ENCODE measurements around the gene UTP11. TPM values are rescaled to one million over a fixed set of nuclear protein-coding genes. Genes with fewer than 3 reads are reported as not detected.
"Not testable (repeated sequence)": the region's sequence is repeated elsewhere in the genome, so short reads cannot be mapped to it uniquely, and the experiment has no call there.

UTP11 gene, protein sequence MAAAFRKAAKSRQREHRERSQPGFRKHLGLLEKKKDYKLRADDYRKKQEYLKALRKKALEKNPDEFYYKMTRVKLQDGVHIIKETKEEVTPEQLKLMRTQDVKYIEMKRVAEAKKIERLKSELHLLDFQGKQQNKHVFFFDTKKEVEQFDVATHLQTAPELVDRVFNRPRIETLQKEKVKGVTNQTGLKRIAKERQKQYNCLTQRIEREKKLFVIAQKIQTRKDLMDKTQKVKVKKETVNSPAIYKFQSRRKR
- 22.1 and 26.1 TPM in 2 replicates for total RNA-seq (2014; rRNA removed; shearing (Covaris generic))

- peak; percentile 99 for DNase-seq (ENCODE audit: low spot score)
These were observed at the start of gene UTP11 for GRCh38 chr1:38012363-38013226. Gene UTP11, plus strand, starts transcription at chr1:38012734. Its CDS starts 69 bp downstream, at chr1:38012803.

DNA sequence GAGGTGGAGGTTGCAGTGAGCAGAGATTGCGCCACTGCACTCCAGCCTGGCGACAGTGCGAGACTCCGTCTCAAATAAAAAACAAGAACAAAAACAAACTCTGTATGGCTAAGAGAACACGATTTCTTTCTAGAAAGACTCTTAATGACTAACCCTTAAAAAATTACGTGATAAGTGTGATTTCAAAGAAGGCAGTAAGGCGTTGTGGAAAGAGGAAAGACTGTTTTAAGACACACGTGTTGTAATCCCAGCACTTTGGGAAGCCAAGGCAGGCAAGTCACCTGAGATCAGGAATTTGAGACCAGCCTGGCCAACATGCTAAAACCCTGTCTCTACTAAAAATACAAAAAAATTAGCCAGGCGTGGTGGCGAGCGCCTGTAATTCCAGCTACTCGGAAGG is 48.4 kb upstream of the UTP11 start:
- not testable (repeated sequence) for DNase-seq (ENCODE audit: low spot score)

GRCh38 chr1:37965301-37965700 is 47.2 kb upstream of the UTP11 start:
- DNase-seq (ENCODE audit: low spot score), result no peak

DNA sequence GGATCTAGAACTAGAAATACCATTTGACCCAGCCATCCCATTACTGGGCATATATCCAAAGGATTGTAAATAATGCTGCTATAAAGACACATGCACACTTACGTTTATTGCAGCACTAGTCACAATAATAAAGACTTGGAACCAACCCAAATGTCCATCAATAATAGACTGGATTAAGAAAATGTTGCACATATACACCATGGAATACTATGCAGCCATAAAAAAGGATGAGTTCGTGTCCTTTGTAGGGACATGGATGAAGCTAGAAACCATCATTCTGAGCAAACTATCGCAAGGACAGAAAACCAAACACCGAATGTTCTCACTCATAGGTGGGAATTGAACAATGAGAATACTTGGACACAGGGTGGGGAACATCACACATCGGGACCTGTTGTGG is 38.9 kb upstream of the UTP11 start:
- DNase-seq (ENCODE audit: low spot score), result not testable (repeated sequence)

- no peak for DNase-seq (ENCODE audit: low spot score)
These were observed 38.0 kb upstream of the UTP11 start for GRCh38 chr1:37974567-37974966.

DNA sequence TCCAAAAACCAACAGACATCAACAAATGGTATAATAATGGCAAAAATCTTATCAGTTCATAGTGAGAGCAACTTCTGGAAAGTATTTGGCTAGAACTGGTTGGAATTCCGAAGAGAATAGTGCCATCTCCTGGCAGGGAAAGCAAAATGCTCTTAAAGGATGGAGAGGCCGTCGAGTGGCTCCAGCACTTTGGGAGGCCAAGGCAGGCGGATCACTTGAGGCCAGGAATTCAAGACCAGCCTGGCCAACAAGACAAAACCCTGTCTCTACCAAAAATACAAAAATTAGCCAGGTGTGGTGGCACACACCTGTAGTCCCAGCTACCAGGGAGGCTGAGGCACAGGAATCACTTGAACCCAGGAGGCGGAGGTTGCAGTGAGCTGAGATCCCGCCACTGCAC is 37.5 kb upstream of the UTP11 start:
- peak; percentile 64 for DNase-seq (ENCODE audit: low spot score)

- DNase-seq (ENCODE audit: low spot score), result no peak
These were observed 34.0 kb upstream of the UTP11 start for GRCh38 chr1:37978541-37978940.

- DNase-seq (ENCODE audit: low spot score), result no peak
These were observed 29.0 kb upstream of the UTP11 start for GRCh38 chr1:37983546-37983945.

DNA sequence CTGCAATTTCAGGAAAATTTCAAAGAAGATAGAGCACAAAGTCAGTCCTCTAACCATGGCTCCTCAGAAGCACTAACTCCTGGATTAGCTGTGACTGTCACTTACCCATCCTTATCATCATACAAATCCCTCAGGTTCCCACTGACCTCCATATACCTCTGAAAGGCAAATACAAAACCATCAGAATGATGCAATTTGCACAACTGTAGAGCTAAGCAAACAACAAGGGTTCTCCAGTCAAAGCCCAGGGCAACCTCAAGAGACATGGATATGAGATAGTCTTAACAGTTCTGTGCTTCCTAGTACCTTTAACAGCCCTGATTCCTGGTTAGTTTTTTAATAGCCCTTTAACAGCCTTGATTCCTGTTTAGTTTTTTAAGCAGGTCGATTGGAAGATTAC is 24.9 kb upstream of the UTP11 start:
- no peak for DNase-seq (ENCODE audit: low spot score)

DNA sequence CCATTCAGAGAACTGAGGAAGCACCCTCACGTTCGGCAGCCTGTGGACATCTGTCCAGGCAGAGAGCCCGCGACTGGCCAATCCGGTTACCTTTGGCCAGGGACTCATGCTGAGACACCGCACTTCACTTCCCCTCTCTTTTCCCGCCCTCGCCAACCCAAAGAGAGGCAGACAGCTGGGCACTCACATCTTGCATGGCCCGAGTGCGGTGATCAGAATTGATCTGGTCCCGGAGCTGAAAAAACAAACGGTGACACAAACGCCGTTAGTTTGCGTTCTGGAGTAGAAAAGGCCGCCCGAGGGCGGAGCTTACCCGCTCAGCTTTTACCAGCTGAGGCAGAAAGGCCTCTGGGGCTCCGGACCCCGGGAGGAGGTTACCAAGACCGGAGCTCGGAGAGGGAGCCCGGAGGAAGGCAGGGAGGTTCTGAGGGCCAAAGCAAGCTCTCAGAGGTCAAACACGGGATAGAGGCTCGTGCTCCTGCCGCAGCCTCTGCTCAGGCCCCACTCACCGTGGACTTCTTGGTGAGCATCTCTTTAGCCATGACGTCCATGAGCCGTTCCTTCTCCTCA is 23.1 kb upstream of the UTP11 start:
- DNase-seq (ENCODE audit: low spot score), result peak; percentile 49

- no peak for DNase-seq (ENCODE audit: low spot score)
These were observed 17.5 kb upstream of the UTP11 start for GRCh38 chr1:37994886-37995566.

GRCh38 chr1:37995751-37996345 is 16.7 kb upstream of the UTP11 start:
- DNase-seq (ENCODE audit: low spot score), result peak; percentile 52

GRCh38 chr1:37997256-37998088 is 15.1 kb upstream of the UTP11 start:
- no peak for DNase-seq (ENCODE audit: low spot score)

DNA sequence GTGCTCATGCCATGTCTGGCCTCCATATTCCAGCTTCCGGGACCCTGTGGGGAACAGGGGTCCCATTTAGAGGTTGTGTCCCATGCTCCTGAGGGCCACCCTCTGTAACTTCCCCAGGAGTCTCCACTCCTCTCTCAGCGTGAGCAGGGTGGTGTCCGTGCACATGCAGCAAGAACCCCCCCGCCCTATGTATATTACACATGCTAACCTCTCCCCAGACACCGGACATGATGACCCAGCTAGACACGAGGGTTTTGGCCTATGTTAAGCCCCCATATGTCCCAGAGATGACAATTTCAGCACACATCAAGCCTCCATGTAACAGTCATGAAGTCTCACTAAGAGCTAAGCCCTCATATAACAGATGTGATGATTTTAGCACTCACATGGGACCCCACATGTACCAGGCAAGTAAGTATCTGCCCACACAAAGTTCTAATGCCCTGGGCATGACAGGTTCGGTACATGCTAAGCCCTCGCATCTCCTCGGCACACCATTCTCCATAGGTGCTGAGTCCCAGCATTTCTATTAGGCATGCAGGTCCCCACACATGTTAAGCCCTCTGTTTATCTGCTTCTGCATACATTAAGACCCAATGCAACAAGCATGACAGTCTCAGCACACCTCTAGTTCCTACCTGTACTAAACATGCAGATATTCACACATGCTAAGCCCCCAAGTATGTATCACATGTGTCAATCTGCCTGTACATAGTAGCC is 14.3 kb upstream of the UTP11 start:
- DNase-seq (ENCODE audit: low spot score), result no peak

DNA sequence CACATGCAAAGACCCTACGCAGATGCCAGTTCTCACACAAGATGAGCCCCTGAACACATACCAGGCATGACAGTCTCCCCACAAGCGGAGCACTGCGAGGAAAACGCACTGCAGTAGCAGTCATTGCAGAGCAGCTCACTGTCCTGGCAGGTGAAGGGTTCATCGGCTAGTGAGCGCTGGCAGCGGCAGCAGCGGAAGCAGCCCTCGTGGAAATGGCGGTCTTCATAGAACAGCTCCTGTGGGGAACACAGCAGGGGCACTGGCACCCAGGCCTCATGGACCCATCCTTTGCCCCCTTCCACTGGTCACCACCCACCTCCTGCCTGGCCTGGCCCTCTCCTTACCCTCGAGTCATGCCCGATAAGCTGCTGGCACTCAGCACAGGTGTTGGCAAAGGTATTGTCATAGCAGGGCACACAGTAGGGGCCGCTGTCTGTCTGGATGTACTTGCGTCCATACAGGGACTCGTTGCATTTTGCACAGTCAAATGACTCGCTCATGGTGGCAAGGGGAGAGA is 13.6 kb upstream of the UTP11 start:
- DNase-seq (ENCODE audit: low spot score), result no peak

- DNase-seq (ENCODE audit: low spot score), result peak; percentile 64
These were observed 12.9 kb upstream of the UTP11 start for GRCh38 chr1:37999430-38000232.

DNA sequence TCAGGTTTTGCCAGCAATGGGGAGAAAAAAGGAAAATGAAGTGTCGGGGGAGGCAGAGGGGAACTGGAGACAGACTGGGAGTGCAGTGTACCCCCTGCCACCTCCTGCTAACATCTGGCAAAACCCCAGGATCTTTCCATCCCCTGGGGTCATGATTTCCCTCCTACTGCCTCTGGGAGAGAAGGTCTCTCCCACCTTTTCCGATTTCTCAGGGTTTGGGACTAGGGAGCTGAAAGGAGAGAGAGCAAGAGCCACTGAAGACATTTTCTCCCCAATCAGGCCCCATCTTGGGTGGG is 12.4 kb upstream of the UTP11 start:
- no peak for DNase-seq (ENCODE audit: low spot score)

DNA sequence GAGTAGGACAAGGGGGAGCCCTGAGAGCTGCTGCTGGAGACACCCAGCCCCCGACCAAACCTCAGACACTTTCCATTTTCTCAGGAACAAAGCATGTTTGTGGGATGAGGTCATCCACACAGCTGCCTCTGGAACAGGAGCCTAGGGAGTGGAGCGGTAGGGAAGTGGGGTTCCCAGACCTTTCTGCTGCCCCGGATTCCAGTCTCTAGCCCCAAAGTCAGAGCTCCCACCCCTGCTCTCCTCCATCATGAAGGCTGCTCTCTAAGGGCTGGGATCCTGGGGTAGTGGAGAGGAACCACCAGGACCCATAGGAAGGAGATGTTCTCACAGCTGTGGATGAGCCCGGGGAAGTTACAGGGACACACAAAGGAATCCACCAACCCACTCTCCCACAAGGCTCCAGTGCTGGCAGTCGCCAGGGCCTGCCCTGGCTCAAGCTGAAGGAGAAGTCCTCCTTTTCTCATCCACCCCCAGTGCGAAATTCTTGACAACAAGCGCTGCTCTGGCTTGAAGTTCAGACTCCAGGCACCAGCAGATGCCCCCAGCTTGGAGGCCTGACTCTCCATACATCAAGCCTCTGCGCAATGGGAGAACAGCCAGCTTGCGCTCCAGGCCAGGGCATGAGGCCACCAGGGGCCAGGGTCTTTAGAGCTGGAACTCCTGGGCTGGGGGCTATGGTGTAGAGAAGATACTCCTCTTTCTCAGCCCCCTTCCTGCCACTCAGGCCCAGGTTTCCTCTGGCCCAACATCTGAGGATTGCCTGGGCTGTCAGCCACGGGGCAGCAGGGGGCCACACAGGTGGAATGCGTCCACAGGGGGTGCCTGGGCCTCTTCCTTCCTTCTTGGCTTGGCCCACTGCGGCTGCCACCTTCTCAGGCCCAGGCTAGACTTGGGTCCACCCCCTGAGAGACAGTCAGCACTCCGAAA is 11.7 kb upstream of the UTP11 start:
- DNase-seq (ENCODE audit: low spot score), result no peak

Measured in HT-29 (cell line).